Fibroblast of skin of left quadriceps (primary cell): ENCODE results near the gene CES4A.
"Not testable (repeated sequence)": the region's sequence is repeated elsewhere in the genome, so short reads cannot be mapped to it uniquely, and the experiment has no call there.

Source experiments
- DNase-seq, 2 experiments: peaks; one replicate each; pipeline ENCODE4 v3.0.0-alpha.2; 2013; ENCODE audit warnings: low read depth in 2 of 2

CES4A gene

DNA sequence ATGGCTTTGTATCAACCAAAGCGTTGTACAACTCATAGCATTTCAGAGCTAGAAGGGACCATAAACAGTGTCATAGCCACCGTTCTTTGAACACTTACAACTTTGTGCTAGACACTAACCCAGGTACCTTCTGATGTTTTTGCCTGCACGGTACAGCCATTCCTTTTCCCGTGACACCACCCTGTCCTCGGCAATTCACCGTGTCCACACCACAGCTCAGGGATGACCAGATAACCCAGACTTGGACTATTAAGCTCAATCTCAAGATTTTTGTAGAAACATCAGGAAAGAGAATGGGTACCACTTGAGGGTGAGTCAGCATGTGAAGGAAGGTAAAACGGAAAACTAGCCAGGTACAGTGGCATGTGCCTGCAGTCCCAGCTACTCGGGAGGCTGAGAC lies 30.8 kb downstream of the CES4A start:
- no peak for DNase-seq

DNA sequence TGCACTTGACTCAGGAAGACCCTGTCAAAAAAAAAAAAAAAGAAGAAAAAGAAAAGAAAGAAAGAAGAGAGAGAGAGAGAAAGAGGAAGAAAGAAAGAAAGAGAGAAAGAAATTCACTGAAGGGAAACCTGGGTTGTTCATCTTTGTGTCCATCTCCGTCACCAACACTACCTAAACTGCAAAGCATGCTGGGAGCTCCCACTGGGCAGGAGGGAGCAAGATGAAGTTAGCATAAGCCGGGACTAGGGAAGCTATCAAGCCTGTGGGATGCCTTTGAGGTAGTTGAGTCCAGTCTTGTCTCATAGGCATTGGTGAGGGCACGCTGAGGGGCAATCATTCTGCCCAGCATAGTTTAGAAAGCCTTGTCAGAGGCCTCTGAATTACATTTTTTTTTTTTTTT lies 32.9 kb downstream of the CES4A start:
- DNase-seq = no peak

DNA sequence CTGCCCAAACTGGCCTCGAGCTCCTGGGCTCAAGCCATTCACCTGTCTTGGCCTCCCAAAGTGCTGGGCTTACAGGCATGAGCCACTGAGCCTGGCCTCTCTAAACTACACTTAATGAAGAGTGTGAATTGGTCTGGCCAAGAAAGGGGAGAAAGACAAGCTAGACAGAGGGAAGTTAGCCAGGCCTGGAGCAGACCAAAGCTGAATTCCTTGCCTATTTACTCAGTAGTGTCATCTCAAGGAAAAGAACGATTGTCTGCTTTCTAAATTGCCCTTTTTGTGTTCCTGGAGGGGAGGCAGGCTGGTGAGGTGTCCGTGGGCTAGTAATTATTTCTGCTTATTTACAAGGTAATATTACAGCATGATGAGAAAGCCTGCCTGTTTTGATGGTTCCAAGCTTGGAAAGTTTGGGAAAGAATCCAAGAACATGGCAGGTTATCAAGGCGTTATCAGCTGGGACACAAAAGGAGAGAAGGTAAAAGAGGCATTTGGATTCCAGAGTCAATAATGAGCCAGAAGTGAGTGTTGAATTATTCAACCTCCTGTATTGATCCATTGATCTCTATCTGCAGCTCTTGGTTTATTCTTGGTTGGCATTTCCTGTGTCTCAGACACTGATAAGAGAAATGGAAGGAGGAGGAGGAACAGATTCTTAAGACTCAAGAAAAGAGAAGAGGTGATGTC lies 34.3 kb downstream of the CES4A start:
- no peak for DNase-seq

DNA sequence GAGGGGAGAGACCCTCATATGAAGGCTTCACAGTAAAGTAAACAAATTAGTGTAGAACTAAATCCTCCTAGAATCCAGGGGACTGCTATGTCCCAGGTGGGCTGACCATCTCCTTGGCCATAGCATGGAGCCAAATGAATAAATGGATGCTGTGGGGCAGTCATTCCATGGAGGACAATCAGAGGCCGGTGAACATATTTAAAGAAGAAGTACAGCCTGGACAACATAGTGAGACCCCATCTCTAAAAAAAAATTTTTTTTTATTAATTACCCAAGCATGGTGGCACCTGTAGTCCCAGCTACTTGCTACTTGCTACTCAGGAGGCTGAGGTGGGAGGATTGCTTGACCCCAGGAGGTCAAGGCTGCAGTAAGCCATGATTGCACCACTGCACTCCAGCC lies 35.3 kb downstream of the CES4A start:
- DNase-seq = no peak

DNA sequence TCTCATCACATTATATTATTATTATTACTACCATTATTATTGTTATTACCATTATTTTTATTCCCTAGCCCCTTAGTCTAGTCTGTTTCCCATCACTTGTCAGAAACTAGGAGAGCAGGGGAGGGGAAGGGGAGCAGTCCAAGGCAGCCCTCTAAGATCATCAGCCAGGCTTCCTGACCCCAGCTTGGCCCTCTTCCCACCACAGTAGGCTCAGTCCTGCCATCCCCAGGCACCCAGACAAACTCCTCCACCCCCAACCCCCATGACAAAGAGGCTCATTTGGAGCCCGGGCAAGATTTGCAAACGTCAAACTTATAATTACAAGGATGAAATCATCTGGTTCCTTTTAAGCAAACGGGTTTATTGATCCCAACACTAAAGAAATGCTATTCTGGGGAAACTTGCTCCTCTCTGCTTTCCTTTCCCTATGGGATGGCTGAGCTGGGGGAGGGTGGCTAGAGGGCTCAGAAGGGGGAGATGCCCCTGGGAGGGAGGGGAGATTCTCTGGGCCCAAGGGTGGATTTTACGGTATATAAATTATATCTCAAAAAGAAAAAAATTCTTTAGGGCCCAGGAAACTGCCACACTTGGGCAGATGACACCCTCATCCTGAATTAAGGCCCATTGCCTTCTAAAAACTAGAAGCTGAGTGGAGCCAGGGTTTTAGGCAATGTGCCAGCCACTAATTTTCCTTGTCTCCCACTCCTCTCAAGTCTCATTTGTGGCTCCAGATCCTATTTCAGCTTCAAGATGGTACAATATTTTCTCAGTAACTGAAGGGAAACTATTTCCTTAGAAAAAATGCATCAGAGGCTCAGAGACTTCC lies 36.2 kb downstream of the CES4A start:
- DNase-seq = no peak

DNA sequence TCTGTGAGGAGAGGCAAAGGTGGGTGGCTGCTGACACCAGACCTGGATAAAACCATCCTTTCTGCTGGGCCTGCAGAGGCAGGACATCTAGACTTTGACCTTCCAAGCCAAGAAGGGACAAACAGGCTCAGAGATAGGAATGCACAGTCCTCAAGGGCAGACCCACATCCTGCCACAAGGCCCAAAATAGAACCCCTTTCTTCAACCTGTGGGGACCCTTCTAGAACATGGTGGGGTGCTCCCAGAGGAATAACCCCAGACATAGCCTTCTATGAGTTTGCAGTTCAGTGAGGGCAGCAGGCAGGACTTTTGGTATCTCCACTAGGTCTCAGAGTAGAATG lies 36.8 kb downstream of the CES4A start:
- DNase-seq = no peak

DNA sequence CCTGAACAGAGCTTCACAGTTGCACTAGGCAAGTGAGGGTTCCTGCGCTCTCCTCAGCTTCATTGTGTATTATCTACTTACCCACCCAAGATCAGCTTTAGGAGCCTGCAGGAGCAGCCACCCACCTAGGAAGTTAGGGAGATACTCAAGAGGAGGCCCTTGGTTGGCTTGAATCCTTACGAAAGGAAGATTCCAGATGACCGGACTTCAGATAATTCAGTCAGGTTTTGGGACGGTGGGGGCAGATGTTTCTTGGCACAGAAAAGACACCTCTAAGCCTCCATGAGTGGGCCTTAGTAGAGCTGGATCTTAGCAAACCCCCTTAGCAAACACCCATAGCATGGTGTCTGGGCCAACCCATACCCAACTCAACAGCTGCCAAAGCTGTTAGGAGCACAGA lies 38.2 kb downstream of the CES4A start:
- no peak for DNase-seq

DNA sequence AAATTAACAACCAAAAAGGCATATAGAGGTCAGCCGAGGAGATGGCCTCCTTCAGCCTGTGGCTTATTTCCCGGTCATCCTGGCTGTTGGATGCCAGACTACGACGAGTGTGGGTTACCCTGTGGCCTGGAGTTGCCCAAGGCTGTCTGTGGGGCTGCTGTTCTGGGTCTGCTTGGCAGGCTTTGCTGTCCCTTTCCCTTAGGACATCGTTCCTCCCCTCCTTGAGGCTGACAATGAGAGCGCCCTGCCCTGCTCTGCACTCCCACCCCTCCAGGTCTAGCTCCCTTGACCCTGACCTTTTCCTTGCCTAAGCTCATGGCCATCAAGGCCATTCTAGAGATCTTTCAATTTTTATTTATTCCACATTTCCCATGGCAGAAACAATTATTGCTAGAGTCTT lies 38.7 kb downstream of the CES4A start:
- DNase-seq = no peak

DNA sequence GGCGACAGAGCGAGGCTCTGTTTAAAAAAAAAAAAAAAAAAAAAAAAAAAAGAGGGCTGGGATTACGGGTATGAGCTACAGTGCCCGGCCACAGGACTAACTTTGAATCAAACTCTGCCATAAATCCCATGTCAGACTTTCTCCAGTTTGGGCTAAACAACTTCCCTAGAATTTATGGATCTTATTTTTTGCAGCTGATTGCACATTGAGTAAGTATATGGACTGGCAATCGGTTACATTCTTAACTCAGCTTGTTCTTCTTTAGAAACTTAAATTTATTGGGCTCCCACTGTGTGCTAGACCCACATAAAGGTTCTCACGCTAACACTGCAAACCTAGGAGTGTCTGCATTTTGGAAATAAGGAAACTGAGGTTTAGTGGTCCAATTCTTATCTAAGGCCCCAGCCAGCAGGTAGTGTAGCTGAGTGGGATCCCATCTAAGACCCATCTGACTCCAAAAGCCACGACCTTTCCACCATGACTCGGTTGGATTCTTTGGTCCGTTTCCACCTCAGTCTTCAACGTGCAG lies 39.8 kb downstream of the CES4A start:
- no peak for DNase-seq

DNA sequence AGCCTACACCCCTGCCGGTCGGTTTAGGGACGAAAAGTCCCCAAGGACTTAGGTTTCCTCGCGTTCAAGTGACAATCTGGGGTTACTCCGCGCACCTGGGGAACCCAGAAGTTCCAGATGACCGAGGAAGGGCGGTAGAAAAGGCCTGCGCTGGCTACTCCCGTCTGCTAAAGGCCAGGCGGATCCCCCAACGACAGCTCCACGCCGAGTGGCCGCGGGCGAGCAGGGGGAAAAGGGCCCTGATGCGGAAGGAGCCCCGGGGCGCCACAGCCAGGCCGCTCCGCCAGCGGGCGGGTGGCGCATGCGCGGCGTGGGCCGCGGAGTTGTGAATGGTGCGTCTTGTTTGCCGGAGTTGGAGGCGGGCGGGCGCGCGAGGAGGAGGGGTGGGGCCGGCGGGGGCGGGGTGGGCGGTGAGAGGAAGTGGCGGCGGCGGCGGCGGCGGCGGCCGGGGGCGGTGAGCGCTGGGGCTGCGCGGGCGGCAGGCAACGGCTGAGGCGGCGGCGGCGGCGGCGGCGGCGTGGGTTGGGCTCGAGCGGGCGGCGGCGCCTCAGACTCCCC lies 40.4 kb downstream of the CES4A start, which contains the start of gene CBFB:
TSS of gene CBFB (plus strand) at position 454 of the 558 bp plus-strand sequence. CDS start 259 bp downstream, outside the sequence.
- peak; percentile 81 to 85 for DNase-seq

DNA sequence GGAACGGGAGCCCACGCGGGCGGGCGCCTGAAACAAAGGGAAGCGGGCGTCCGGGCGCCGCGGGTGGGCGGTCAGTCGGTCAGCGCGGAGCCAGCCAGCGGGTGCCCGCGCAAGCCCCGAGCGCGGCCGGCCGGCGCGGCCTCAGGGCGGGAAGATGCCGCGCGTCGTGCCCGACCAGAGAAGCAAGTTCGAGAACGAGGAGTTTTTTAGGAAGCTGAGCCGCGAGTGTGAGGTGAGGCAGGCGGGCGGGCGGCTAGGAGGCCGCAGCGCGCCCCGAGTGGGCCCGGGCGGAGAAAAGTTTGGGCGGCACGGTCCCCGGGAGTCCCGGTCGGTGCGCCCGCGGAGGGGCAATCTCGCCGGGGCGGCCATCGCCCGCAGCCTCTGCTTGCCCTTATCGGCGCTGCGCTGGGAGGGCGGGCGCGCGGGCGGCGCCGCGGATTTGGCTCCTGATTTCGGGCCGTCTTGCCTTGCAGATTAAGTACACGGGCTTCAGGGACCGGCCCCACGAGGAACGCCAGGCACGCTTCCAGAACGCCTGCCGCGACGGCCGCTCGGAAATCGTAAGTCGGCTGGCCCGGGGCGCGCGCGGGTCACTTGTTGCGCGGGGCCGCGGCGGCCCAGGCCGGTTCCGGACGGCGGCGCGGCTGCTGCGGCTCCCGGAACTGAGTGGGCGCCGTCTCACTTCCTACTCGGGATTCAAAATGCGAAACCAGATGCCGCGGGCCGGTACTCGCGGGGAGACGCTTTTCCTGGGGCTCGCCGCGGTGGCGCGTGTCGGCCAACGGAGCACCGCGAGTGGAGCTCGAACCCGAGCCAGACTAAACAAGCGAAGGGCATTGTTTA lies 41.1 kb downstream of the CES4A start:
- no peak for DNase-seq

DNA sequence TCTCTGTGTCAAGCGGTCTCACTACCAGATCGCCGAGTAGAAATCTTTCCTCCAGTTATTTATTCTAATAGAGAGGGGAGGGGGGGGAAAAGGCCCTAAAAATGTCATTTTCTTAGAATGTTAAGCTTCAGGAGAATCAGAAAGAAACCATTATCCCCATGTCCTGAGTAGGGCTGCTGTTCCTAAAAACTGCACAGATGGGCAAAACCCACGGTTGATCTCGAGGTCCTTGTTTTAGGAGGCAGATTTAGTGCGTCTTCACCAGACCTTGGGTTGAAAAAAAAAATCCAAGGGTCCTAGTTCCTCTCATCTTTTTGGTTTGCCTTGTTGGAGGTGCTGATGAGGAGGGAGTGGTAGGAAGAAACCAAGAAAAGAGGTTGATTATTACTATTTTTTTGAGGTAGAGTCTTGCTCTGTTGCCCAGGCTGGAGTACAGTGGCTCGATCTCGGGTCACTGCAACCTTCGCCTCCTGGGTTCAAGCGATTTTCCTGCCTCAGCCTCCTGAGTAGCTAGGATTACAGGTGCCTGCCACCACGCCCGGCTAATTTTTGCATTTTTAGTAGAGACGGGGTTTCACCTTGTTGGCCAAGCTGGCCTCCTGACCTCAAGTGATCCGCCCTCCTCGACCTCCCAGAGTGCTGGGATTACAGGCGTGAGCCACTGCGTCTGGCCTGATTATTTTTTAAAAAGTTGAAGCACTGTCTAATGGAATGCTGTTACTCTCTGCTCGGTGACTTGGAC lies 42.0 kb downstream of the CES4A start:
- no peak for DNase-seq

DNA sequence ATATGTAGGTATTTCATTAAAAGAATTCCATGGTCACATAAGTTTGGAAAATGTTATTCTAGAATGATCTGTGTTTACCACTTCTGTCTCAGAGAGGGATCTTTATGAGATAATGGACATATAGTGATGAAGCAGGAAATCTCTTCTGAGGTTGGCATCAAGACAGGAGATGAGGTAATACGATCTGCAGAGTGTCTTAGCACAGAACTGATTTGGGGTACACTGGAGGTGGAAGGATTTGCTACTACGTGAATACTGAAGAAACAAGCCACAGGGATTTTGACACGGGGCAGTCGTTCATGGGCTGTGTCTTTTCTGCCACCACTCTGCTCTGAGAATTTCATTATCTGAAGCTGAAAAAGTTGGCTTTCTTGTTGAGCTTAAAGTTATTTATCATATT lies 46.1 kb downstream of the CES4A start:
- DNase-seq = no peak

DNA sequence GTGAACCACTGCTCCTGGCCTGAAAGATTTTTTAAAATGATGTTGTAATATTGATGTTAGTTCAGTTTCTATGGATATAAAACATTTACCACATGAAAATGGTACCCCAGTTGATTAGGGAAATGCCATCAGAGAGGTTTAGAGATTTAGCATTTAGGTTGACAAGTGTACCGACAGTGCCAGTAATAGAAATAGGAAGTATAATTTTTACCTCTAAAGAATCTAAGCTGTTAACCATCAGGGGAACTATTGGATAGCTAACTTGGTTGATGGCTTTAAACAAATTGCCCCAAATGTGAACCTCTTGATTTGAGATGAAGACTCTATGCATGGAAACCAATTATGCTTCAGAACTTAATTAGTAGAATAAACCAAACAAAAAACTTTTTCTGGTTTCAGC lies 47.0 kb downstream of the CES4A start:
- no peak for DNase-seq

DNA sequence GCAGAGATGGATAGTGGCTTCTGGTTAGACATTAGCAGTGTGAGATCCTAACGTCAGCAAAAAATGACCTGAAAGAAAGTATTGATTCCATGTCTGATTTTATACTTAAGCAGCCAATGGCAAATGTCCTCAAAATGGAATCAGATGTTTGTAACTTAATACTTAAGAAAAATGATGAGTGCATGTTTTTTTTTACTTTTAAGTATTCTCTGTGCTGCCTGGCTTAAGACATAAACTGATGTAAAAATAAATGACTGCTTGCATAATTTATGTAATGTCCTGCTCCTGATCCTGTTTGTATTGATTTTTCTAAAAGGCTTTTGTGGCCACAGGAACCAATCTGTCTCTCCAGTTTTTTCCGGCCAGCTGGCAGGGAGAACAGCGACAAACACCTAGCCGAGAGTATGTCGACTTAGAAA lies 47.9 kb downstream of the CES4A start:
- DNase-seq = no peak

DNA sequence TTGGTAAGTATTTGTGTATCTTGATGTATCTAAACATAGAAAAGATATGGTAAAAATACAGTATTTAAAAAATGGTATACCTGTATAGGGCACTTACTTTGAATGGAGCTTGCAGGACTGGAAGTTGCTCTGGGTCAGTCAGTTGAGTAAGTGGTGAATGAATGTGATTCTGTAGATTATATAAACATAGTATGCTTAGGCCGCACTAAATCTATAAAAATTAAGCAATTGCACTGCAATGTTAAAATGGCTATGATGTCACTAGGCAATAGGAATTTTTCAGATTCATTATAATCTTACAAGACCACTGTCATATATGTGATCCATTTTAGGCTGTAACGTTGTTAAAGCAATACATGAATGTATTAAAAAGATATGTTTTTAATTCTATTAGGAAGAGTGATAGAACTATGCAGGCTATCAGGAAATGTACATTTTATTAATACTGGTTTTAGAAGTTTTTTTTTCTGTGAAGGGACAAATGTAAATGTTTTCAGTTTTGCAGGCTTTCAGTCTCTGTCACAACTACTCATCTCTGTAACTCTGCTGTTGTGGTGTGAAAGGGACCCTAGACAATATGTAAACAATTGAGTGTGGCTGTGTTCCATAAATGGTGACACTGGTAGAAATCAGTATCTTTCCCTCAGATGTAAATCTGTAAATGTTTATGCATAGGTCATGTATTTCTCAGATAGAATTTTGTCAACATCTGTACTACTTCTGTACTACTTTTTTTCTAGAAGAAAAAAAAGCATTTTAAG lies 51.1 kb downstream of the CES4A start:
- no peak for DNase-seq

DNA sequence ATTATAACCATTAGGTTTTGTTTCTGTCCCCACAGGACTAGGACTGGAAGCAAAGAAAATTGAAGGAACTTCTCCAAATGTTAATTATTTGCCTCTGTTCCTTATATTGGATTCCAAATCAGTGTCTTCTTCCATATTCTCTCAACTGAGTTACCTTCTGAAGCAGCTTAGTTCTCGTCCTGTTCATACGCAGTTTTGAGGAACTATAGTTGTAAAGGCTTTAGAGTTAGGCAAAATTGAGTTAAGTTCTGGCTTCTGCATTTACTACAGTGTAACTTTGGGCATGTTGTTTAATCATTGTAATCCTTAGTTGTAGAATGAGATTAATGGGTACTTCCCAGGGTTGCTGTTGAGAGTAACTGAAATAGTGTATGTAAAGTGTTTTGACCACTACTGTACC lies 51.8 kb downstream of the CES4A start:
- DNase-seq = no peak

DNA sequence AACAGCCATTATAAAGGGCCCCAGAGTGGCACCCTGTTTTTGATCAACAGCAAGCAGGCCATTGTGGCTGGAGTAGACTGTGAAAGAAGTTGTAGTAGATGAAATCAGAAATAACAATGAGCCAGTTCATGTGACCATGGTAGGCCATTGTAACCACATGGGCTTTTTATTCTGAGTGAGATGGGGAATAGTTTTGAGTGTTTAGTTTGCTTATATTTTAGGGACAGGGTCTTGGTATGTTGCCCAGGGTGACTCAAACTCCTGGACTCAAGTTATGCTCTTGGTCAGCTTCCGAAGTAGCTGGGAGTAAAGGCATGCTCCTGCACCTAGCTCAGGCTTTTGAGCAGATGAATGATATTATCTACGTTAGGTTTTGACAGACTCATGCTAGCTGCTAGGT lies 52.5 kb downstream of the CES4A start:
- DNase-seq = no peak

DNA sequence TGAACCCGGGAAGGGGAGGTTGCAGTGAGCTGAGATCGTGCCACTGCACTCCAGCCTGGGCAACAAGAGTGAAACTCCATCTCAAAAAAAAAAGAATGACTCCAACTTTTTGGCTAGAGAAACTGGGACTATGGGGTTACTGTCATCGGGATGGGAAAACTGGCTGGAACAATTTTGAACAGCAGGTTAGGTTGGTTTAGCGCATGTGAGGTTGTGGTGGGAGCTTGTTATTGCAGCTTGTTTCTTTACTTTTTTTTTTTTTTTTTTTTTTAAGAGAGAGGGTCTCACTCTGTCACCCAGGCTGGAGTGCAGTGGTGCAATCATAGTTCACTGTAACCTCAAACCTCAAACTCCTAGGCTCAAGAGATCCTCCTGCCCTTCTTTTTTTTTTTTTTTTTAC lies 53.1 kb downstream of the CES4A start:
- not testable (repeated sequence) for DNase-seq

DNA sequence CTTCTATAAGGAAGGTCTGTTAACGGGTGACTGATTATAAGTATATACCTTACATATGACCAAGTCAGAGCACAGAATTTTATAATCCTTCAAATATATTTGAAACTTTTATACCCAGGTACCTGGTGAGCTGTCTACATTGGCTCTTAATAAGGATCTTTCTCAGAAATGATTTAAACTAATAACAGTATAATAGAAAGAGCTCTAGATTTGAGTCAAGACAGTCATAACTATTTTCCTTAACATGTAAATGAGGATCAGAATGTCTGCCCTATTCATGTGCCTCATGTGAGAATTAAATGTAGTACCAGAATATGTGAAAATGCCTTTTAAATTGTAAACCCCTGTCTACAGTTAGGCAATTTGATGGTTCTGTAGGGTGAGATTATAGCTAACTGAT lies 55.0 kb downstream of the CES4A start:
- DNase-seq = no peak
